SK-N-SH (cell line): ENCODE measurements around the gene LTBP1. TPM values are rescaled to one million over a fixed set of nuclear protein-coding genes. Genes with fewer than 3 reads are reported as not detected.

Source experiments
- CTCF ChIA-PET: fragments of 300-600, 350-600 bp; formaldehyde crosslinking; extraction: SDS; loops from one replicate; lab custom pipeline; 2021; lab: Yijun Ruan, JAX
- POLR2A ChIA-PET: fragments of 350-600 bp; sonication (Branson Sonifier 250); formaldehyde crosslinking; extraction: SDS; loops from one replicate; lab custom pipeline; 2020; ENCODE audit warnings: antibody characterized with exemption, inconsistent platforms; lab: Yijun Ruan, JAX
- DNase-seq: peaks from one replicate; pipeline ENCODE4 v3.0.0; 2012
- H2AFZ ChIP-seq: fragments of 200-600 bp; sonication (generic); 2 replicates; pipeline ENCODE4 v1.8.1; 2016; ENCODE audit warnings: antibody characterized with exemption, mild to moderate bottlenecking, low read depth
- H3F3A ChIP-seq: fragments of 200-600 bp; sonication (generic); replicated peaks from 2 replicates; pipeline ENCODE3; 2016; ENCODE audit warnings: antibody characterized with exemption, mild to moderate bottlenecking; ENCODE audit not compliant: insufficient read depth
- H3K27ac ChIP-seq, 2 experiments: fragments of 200-500 bp in 1 of 2; fragments of 200-600 bp in 1 of 2; sonication (Bioruptor generic) in 1 of 2; sonication (generic), shearing (Covaris generic) in 1 of 2; 2 replicates each; pipeline versions ENCODE4 v1.5.1 to v1.6.1; 2014 to 2016; ENCODE audit warnings: low read depth in 2 of 2, inconsistent platforms in 1 of 2, low read length in 1 of 2, mild to moderate bottlenecking in 1 of 2, mixed read lengths in 1 of 2
- H3K27me3 ChIP-seq: fragments of 200-600 bp; sonication (generic), shearing (Covaris generic); 2 replicates; pipeline ENCODE4 v1.6.1; 2016; ENCODE audit warnings: mixed run types; ENCODE audit not compliant: insufficient read depth
- H3K36me3 ChIP-seq, 2 experiments: fragments of 200-500 bp in 1 of 2; fragments of 200-600 bp in 1 of 2; sonication (Bioruptor generic) in 1 of 2; sonication (generic) in 1 of 2; replicated peaks in 1 of 2; 2 replicates each; pipeline versions ENCODE3 to v1.5.1; 2014 to 2016; ENCODE audit warnings: low read length in 1 of 2, mild to moderate bottlenecking in 1 of 2; ENCODE audit not compliant: insufficient read depth in 2 of 2, control insufficient read depth in 1 of 2
- H3K4me1 ChIP-seq, 2 experiments: fragments of 200-500 bp in 1 of 2; fragments of 200-600 bp in 1 of 2; sonication (Bioruptor generic) in 1 of 2; sonication (generic), shearing (Covaris generic) in 1 of 2; 2 replicates each; pipeline versions ENCODE4 v1.5.1 to v1.6.1; 2014 to 2016; ENCODE audit warnings: low read depth in 1 of 2, low read length in 1 of 2, mixed run types in 1 of 2; ENCODE audit not compliant: insufficient read depth in 2 of 2, control insufficient read depth in 1 of 2
- H3K4me2 ChIP-seq: fragments of 200-600 bp; sonication (generic), shearing (Covaris generic); 2 replicates; pipeline ENCODE4 v1.6.1; 2017; ENCODE audit warnings: mixed run types
- H3K4me3 ChIP-seq, 2 experiments: fragments of 200-500 bp in 1 of 2; fragments of 200-600 bp in 1 of 2; sonication (Bioruptor generic) in 1 of 2; sonication (generic), shearing (Covaris generic) in 1 of 2; 2 replicates each; pipeline versions ENCODE4 v1.5.1 to v1.8.1; 2014 to 2016; ENCODE audit warnings: low read depth in 2 of 2, inconsistent platforms in 1 of 2, low read length in 1 of 2, mild to moderate bottlenecking in 1 of 2, mixed read lengths in 1 of 2, moderate library complexity in 1 of 2
- H3K79me2 ChIP-seq: fragments of 200-600 bp; sonication (generic); 2 replicates; pipeline ENCODE4 v1.8.1; 2017; ENCODE audit warnings: mild to moderate bottlenecking; ENCODE audit not compliant: insufficient read depth
- H3K9ac ChIP-seq: fragments of 200-600 bp; sonication (generic); 2 replicates; pipeline ENCODE4 v1.6.1; 2017; ENCODE audit warnings: mixed run types
- H3K9me2 ChIP-seq: fragments of 200-600 bp; sonication (generic); 2 replicates; pipeline ENCODE4 v1.6.1; 2017; ENCODE audit warnings: mixed run types
- H3K9me3 ChIP-seq: fragments of 200-600 bp; sonication (generic); 2 replicates; pipeline ENCODE4 v1.6.1; 2017; ENCODE audit warnings: mixed run types, mild to moderate bottlenecking, moderate library complexity
- H4K20me1 ChIP-seq: fragments of 200-600 bp; sonication (generic); 2 replicates; pipeline ENCODE4 v1.6.1; 2017; ENCODE audit warnings: mild to moderate bottlenecking, mixed run types; ENCODE audit not compliant: insufficient read depth
- CHD2 ChIP-seq: fragments of 150-350 bp; IDR thresholded peaks from 2 replicates; pipeline ENCODE4 v1.6.1; 2018; ENCODE audit warnings: low read length; ENCODE audit not compliant: partially characterized antibody
- CTCF ChIP-seq: fragments of 200-600 bp; sonication (generic); IDR thresholded peaks from 2 replicates; pipeline ENCODE4 v1.6.1; 2017; ENCODE audit warnings: antibody characterized with exemption, mild to moderate bottlenecking, moderate library complexity
- ELF1 ChIP-seq: IDR thresholded peaks from 2 replicates; pipeline ENCODE4 v1.4.0; 2012
- EZH2phosphoT487 ChIP-seq: fragments of 200-600 bp; sonication (generic); IDR thresholded peaks from 2 replicates; pipeline ENCODE4 v1.6.1; 2017; ENCODE audit warnings: low read depth, mixed run types, mild to moderate bottlenecking, antibody characterized with exemption, moderate library complexity, borderline replicate concordance
- MEF2A ChIP-seq: IDR thresholded peaks from 2 replicates; pipeline ENCODE4 v1.4.0; 2012; ENCODE audit warnings: low read depth, borderline replicate concordance
- PBX3 ChIP-seq: IDR thresholded peaks from 2 replicates; pipeline ENCODE4; 2012
- RAD21 ChIP-seq: IDR thresholded peaks from 2 replicates; pipeline ENCODE4 v1.6.1; 2012; ENCODE audit warnings: mild to moderate bottlenecking, low read length
- TAF1 ChIP-seq: IDR thresholded peaks from 2 replicates; pipeline ENCODE4 v1.6.1; 2012; ENCODE audit warnings: low read depth, mild to moderate bottlenecking, low read length, moderate library complexity, borderline replicate concordance
- USF1 ChIP-seq: IDR thresholded peaks from 2 replicates; pipeline ENCODE4 v1.4.0; 2012; ENCODE audit warnings: low read depth, borderline replicate concordance
- WGBS: methylation state at CpG from one replicate; pipeline ENCODE4 v1.1.6; 2017; ENCODE audit warnings: low lambda C conversion rate; 5-methylcytosine and 5-hydroxymethylcytosine counted together
- polyA plus RNA-seq, 3 experiments: library from polyadenylated mRNA; depleted of rRNA; stranded (reverse); fragments of >200 nt; gene quantifications; 2 replicates each; pipeline ENCODE4 v1.2.3, GENCODE V29; 2012
- TF ChIP-seq, protein P1 (sequence below): fragments of 150-350 bp; IDR thresholded peaks from 2 replicates; pipeline ENCODE4 v1.6.1; 2017; ENCODE audit warnings: antibody characterized with exemption, low read length, low read depth, borderline replicate concordance

Gene LTBP1
- polyA plus RNA-seq, 1 of the 3 experiments (the other 2 are of a cell fraction) = 467 TPM

DNA sequence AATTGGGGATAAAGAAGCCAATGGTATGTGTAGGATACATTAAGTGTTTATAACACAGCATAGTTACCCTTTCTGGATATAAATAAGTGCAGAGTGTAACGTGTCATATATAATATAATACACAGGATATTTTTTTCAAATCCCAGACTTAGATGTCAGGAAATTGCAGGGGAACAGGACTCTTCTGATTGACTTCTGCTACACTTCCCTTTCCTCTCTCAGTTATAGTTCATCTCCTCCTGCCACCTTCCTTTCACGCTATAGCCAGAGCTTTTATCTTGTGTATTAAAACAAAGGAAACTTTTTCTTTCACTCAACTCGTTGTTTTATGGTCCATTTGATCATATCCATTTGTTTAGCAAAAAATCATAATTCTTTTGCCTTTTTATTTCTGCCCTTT is 371.7 kb downstream of the LTBP1 start (continued):
- TF ChIP-seq TAF1 = no peak
- no peak for TF ChIP-seq EZH2phosphoT487
- no peak for TF ChIP-seq CTCF
- TF ChIP-seq USF1 = no peak

GRCh38 chr2:33320573-33320972 is 373.8 kb downstream of the LTBP1 start:
- H3F3A ChIP-seq = peaks cover 47% of the 10 kb centered on the region
- 61% methylated on average over 3 of the region's 3 CpGs for WGBS
- peak overlapping the region in 1 of 2 experiments; percentile 83; a peak in 3 of 4 replicates for H3K27ac ChIP-seq
- CTCF ChIA-PET = interaction anchor here (1.0 kb wide), 2 partner anchors 52 to 201 kb away, joined by 3 read pairs; no protein-coding TSS in a partner anchor
- peaks cover 2% of the 10 kb centered on the region; the same call in 1 of the 2 replicates for H3K79me2 ChIP-seq
- H3K36me3 ChIP-seq = peaks cover 0 to 63% of the 10 kb centered on the region in 2 experiments
- H3K27me3 ChIP-seq = no peaks in the 10 kb centered on the region
- DNase-seq = no peak
- no peaks in the 10 kb centered on the region for H4K20me1 ChIP-seq
- H3K9me3 ChIP-seq = no peaks in the 10 kb centered on the region
- POLR2A ChIA-PET = no interaction called here
- H3K4me1 ChIP-seq = peaks cover 0 to 24% of the 10 kb centered on the region in 2 experiments; a peak in 3 of 4 replicates
- peak overlapping the region; percentile 56; the same call in 1 of the 2 replicates for H3K9ac ChIP-seq
- H3K4me3 ChIP-seq = no peak overlapping the region
- H2AFZ ChIP-seq = no peak overlapping the region
- H3K4me2 ChIP-seq = no peak overlapping the region
- H3K9me2 ChIP-seq = no peaks in the 10 kb centered on the region
- TF ChIP-seq, protein P1, sequence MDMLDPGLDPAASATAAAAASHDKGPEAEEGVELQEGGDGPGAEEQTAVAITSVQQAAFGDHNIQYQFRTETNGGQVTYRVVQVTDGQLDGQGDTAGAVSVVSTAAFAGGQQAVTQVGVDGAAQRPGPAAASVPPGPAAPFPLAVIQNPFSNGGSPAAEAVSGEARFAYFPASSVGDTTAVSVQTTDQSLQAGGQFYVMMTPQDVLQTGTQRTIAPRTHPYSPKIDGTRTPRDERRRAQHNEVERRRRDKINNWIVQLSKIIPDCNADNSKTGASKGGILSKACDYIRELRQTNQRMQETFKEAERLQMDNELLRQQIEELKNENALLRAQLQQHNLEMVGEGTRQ = no peak
- TF ChIP-seq TAF1 (no peak), RAD21 (no peak), MEF2A (no peak), PBX3 (peak; percentile 6; the same call in 1 of the 2 replicates), CHD2 (no peak), ELF1 (no peak)
